Stimulated activated CD4-positive, alpha-beta T cell treated with anti-CD3 and anti-CD28 coated beads, Interleukin-1b, Interleukin-23, amount 100 ng/mL, for 4 hours (primary cell): Measurements from ENCODE around the gene KIZ.
"Not testable (repeated sequence)": the region's sequence is repeated elsewhere in the genome, so short reads cannot be mapped to it uniquely, and the experiment has no call there.

Source experiments
- DNase-seq, 2 donors: peaks; one replicate each; pipeline ENCODE4 v3.0.0-alpha.2; 2020; ENCODE audit warnings: low read depth in 2 of 2

KIZ gene

GRCh38 chr20:21230686-21231085, 104.8 kb downstream of the KIZ start:
- no peak for DNase-seq

DNA sequence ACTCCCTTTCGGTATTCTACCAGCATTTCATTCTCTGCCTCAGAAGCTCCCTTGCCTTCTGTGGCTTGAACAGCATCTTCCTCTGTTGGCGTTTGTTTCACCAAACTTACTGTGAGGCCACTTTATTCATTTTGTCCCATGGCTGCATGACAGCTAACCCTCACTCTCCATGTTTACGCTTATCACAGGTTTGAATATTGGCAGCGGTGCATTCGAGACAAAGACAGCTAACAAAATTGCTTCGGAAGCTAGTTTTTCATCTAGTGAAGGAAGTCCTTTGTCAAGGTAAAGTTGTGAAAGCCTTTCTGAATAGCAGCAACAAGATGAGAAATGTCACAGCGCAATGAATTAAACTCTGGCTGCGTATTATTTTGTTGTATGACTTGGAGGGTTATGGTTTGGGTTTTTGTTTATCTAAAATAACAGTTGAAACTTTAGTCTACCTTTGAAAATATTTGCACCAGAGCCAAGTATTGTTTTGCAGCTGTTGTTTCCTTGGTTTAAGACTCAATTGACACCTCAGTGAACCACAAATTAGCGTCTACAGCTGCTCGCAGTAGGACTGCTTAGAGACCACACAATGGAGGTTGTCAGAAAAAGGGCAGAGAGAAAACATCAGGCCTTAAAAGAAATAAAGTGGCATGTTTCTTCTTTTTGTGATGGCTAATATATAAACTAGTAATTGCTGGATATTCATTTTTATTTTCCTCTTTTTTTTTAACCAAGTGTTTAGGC, 106.8 kb downstream of the KIZ start:
- no peak for DNase-seq

DNA sequence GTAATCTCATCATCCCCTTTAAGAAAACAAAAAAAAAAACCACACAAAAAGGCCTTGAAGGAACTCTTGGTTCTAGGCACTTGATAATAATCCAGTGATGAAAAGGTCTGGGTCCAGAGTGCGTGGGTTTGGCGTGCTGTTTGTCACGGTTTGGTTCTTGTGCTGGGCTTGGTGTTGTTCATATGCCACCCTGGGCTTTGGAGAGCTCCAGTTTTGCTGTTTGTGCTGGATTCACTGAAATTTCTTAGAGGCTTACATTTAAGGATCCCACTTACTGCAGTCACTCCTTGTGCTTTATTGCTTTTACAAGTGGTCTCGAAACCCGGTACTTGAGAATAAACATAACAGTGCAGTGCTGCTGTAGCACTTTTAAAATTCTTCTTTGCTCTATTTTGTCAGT, 108.4 kb downstream of the KIZ start:
- no peak for DNase-seq

GRCh38 chr20:21234806-21235483, 109.1 kb downstream of the KIZ start:
- DNase-seq, result no peak

DNA sequence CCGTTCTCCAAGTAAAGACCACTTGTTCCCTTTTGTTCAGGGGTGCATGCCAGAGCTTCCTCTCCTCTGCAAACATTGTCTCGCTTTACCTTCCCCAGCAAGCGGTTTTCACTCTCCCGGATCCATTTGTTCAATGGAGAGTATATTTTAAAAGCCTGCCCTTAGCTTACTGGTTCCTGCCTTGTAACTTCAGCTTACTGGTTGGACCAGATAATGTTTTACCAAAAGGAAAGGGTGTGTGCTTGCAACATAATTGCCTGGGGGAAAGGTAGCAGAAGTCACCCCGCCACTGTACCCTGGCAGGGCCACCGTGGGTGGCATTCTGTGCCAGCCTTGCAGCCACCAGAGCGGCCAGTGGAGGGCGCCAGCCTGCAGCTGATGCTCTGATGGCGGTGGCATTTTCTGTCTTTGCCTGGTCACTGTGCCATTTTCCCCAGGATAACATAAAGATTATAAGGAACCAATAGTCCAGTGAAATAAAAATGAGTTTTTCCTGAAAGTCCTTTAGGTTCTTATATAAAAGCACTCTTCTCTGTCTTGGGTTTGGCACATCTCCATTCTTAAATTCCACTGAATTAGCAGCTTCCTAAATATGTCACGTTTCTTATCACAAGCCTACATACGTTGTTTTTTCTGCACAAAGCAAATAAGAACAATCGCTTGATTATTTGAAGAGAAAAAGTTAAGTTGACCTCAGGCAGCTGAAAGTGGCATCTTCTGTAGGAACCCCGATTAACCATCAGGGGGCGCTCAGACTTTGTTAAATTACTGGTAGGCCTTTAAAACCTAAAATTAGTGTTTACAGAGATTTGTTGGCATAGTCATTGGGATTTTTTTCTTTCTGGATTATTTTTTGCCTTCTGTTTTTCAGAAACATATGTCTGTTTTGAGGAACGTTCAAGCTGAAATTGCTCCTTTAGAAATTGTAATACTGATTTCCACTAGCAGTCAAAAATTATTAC, 109.9 kb downstream of the KIZ start:
- DNase-seq, result peak; percentile 57 to 62

GRCh38 chr20:21237956-21238799, 112.3 kb downstream of the KIZ start:
- no peak for DNase-seq

DNA sequence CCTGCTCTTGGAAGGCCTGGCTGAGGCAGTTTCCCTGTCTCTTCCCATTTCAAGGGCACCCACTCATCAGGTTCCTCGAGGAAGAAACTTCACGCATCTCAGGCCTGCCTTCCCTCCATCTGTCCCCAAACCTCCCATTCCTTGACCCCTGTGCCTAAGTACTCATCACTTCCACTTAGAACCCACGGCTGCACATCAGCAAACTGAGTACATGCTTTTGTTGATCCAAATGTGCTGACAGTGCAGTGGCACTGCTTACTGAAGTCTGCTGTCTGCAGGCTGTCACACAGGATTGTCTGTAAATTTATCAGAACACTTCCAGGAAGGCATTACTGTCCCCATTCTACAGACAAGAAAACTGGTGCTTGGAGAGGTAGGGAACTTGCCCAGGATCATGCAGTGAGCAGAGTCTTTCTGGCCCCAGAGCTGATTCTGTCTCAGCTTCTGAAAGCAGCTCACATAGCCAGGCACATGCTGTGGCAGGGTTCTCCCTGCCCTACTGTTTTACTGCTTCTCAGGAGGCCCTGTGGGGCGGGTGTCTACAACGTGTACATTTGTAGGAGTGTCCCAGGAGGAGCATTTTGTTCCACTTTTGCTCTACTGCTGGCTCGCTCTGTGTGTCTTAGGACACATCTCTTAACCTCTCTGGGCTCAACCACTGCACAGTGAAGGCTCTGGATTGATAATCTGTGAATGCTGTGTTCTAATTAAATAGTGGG, 113.1 kb downstream of the KIZ start:
- no peak for DNase-seq

DNA sequence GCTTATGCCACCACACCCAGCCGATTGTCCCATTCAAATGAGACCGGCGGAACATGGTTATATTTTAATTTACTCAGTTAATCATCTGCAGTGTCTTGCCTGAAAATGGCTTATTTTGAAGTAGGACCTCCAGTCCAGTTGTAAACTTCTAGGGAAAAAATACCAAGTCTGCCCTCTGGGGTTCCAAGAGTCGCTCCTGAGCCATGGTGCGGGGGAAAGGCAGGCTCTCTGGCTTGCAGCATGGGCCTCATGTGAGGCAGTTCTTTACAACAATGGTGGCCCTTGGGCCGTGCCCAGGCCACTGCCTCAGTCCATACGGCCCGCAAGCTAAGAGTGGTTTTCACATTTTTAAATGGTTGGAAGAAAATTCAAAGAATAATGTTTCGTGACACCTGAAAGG, 114.5 kb downstream of the KIZ start:
- no peak for DNase-seq

- DNase-seq, result no peak
Observed at GRCh38 chr20:21241406-21241805, 115.5 kb downstream of the KIZ start.

GRCh38 chr20:21243811-21244210, 117.9 kb downstream of the KIZ start:
- DNase-seq, result no peak

DNA sequence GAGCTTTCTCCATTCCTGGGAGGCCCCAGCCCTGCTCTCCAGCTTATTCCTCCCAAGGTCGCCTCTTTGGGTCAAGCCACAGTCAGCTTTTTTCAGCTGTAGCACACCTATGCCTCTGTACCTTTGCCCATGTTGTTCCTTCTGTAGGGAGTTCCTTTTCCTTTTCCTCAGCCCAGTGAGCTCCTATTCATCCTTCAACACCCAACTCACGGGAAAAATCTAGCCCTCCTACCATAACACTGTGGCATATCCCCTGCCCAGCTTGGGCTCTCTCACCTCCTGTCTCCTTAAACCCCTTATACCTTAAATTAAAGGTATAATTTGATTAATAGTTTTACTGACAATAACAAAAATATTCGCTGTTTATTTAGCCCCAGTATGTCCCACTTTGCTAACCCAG, 118.9 kb downstream of the KIZ start:
- DNase-seq, result no peak

DNA sequence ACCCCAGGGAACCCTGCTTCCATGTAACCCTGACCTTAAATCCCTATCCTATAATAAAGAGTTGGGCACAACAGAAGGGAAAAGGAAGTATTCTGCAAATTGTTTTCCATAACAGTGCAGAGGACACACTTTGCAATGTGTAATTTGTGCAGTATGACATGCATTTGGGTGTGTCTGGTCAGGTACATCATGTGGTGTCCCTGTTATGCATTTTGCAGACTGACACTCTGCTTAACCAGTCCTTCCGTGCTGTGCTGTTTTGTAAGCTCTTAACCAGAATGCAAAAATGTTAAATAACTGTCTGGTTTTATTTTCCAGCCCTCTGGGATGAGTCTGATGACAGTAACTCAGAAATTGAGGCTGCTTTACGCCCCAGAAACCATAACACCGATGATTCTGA, 120.3 kb downstream of the KIZ start:
- no peak for DNase-seq

GRCh38 chr20:21247603-21248095, 121.8 kb downstream of the KIZ start:
- not testable (repeated sequence) for DNase-seq

GRCh38 chr20:21251278-21251677, 125.4 kb downstream of the KIZ start:
- no peak for DNase-seq

- no peak for DNase-seq
Observed at GRCh38 chr20:21257192-21257591, 131.3 kb downstream of the KIZ start.

DNA sequence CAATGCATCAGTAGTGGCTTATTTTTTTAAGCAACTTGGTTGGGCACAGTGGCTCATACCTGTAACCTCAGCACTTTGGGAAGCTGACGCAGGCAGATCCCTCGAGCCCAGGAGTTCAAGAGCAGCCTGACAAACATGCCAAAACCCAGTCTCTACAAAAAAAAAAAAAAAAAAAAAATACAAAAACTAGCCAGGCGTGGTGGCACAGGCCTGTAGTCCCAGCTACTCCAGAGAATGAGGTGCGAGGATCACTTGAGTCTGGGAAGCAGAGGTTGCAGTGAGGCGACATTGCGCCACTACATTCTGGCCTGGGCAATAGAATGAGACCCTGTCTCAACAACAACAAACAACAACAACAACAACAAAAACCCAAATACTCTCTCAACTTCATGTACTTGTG, 132.5 kb downstream of the KIZ start:
- DNase-seq, result no peak

DNA sequence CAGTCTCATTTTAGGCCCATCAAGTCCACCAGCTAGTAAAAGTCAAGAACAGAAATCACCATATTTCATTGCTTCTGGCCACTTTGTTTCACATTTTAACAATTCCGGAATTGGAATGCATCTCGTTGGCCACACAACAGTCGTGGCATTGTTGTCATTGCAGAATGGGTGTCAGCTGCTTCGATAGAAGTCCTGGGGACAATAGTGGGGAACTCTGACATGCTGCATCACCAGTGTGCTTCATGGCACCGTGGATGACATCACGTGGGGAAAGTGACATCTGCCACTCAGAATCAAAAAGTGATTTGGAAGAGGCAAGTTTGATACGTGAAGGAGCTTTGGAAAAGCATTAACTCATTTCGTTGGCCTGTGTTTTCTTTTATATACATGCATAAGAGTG, 133.5 kb downstream of the KIZ start:
- no peak for DNase-seq

GRCh38 chr20:21262812-21263211, 136.9 kb downstream of the KIZ start:
- DNase-seq, result no peak

- DNase-seq, result no peak
Observed at GRCh38 chr20:21265261-21266190, 139.6 kb downstream of the KIZ start.

DNA sequence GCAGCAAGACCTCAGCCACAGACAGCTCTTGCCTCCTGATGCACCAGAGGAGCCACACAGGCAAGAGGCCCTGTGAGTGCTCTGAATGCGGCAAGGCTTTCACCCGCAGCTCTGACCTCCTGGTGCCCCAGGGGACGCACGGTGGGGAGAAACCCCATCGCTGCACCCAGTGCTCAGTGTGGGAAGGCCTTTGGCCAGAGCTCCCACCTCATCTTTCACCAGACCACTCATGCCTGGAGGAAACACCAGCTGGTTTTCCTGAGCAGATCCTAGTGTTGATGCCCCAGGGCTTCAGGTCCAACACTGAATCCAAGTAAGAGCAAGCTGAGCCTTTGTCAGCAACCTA, 140.3 kb downstream of the KIZ start:
- DNase-seq, result no peak
